NCI-H69 (cell line): ENCODE data around the gene RETREG3.
A peak's percentile ranks its signal among the peaks of the same experiment; 100 is the strongest.

ENCODE experiments used
- DNase-seq: peaks from one replicate; lab custom pipeline; 2025; lab: John Stamatoyannopoulos, UW

Gene RETREG3

DNA sequence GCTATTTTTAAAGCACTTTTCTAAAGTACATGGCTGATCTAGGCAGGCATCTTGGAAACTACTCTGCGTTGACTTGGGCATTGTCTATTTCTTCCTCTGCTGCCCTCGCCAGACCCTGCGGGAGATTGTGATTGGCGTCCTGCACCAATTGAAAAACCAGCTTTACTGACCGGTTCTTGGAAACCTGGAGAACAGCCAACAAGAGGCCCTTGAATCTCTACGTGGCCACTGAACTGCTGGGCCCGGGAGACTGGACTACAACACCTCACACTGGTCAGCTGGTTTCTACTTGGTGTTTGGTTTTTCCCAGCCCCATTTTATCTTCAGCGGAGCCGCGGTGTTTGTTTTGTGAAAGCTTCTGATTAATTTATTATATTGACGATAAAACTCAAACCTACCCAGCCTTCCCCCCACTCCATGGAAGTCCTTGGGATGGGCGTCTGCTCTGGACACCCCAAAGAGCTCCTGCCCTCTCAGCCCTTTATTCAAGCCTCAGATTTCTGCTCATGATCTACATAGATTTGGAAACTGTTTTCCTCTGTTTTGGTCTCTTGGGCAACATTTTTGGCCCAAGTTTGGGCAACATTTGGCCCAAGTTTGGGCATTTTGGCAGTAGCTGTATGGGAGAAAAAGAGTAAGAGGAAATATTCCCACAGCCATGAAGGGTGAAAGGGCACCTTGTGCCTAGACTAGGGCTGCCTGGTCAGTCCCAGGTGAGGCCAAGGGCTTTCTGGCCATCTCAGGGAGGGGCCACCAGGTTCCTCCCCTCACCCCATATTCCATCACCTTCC is 37.5 kb downstream of the RETREG3 start:
- no peak for DNase-seq

- no peak for DNase-seq
Measured at GRCh38 chr17:42568341-42569111, 40.6 kb downstream of the RETREG3 start.

DNA sequence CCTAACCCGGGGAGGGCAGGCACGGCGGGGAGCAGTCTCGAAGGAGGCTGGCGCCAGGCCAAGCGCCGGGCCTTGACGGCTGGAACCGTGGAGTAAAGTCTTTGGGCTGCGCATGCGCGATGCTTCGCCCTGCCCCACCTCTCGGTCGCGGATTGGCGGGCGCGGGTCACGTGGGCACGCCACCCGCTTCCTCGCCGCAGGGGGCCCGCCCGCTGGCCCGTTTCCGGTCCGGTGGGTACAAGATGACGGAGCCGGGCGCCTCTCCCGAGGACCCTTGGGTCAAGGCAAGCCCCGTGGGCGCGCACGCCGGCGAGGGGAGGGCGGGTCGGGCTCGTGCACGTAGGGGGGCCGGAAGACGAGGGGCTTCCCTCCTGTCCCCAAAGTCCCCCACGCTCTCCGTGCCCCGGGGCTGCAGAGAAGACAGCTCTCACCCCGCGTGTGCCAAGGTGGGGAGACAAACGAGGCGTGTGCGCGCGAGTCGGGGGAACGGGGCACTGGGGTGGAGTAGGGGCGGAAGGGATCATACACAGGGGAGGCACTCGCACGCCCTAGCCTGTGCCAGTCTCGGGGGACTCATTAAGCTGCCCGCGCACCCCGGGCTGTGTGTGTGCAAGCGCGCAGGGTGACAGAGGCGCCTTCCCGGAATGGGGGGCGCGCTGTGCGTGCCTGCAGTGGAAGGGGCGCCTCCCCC is 42.1 kb downstream of the RETREG3 start, which contains the start of gene MLX:
Gene MLX (plus strand): TSS at position 218 of the 691 bp plus-strand sequence. CDS start 25 bp downstream, at position 243.
- DNase-seq, result peak; percentile 98

DNA sequence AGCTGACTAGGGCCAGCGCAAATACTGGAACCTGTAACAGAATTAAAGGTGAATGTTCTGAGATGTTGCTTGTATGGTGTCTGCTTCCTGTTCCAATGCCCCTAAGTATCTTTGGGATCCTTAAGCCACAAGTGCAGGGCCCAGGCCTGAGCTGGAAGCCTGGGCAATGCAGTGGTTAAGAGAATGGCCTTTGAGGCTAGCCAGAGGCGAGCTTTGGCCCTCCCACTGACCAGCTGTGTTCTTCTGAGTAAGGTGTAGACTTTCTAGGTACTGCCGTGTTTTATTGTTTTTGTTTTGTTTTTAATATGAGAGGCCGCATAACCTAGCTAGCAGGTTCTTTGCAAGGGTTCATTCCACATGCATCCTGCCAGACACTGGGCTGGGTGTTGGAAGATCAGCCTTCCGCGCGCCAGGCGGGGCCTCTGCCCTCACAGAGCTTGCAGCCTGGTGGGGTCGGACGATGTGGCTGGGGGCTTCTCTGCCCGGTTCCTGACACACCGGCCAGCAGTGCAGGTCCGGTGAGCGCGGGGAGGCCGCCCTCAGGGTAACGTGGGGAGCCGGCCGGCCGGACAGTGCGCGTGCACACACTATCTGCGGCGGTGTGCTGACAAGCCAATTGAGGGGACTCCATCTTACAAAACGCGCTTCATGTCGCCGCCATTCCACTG is 42.8 kb downstream of the RETREG3 start:
- DNase-seq, result no peak

GRCh38 chr17:42565523-42566214 is 43.5 kb downstream of the RETREG3 start:
- DNase-seq, result no peak

GRCh38 chr17:42564815-42565522 is 44.2 kb downstream of the RETREG3 start:
- no peak for DNase-seq

- no peak for DNase-seq
Measured at GRCh38 chr17:42563950-42564349, 45.2 kb downstream of the RETREG3 start.

DNA sequence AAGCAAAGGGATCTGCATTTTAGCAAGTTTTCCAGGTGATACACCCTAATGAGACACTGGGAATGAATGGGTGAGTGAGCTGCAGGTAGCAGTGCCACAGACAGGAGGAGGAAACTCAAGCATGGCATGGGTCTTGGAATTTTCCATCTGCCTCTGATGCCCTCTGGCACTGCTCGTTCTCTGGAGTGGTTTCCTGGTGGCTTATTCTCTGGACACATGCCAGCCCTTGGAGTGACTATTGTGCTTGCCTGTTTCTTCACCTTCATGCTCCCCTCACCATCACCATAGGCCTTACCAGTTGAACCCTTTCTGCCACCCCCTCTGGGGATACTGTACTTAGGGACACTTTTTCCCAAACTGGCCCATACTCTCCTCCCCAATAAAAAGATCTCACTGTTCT is 45.6 kb downstream of the RETREG3 start:
- DNase-seq, result peak; percentile 63

DNA sequence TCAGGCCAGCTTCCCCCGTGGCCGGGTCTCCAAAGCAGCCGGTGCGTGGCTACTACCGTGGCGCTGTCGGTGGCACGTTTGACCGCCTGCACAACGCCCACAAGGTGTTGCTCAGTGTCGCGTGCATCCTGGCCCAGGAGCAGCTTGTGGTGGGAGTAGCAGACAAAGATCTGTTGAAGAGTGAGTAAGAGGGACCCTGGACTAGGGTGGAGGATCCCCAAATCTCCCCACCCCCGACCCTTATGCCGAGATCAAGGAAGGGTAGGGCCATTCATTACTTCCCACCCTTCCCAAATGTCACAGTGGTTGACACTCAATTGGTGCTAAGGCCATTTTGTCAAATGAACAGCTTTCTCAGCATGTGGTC is 46.0 kb downstream of the RETREG3 start:
- DNase-seq, result no peak

DNA sequence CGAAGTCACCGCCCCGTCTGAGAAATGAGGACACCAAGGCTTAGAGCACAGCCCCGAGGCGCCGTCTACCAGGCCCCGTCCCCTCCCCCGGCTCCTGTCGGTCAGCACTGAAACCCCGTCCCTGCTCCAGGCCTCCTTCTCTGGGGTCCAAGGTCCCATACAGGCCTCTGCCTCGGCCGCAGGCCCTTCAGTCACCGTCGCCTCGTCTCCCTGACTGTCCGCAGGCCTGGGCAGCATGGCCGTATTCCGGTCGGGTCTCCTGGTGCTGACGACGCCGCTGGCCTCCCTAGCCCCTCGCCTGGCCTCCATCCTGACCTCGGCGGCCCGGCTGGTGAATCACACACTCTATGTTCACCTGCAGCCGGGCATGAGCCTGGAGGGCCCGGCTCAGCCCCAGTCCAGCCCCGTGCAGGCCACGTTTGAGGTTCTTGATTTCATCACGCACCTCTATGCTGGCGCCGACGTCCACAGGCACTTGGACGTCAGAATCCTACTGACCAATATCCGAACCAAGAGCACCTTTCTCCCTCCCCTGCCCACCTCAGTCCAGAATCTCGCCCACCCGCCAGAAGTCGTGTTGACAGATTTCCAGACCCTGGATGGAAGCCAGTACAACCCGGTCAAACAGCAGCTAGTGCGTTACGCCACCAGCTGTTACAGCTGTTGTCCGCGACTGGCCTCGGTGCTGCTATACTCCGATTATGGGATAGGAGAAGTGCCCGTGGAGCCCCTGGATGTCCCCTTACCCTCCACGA is 46.6 kb downstream of the RETREG3 start:
- peak; percentile 47 for DNase-seq

- DNase-seq, result peak; percentile 99
Measured at GRCh38 chr17:42561897-42562387, 47.2 kb downstream of the RETREG3 start, which contains the start of gene COASY. Gene COASY, plus strand, starts transcription at chr17:42562148. Its CDS starts 475 bp downstream, at chr17:42562623.

DNA sequence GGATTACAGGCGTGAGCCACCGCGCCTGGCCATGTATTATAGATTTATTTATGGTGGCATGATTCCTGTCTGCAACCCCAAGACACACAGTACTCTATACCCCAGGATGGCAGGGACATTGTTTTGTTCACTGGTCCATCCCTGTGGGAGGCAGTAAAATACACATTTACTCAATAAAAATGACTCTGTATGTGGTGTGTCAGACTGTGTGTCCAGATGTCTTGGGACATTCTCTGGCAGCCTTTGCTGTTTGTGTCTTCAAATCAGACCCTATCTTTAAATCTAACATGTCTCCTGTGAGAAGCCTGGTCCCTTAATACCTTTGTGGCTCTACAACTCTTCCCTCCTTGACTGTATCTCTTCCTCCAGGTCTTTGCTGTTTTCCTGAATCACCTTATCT is 48.9 kb downstream of the RETREG3 start:
- DNase-seq, result peak; percentile 59

GRCh38 chr17:42559075-42559474 is 50.1 kb downstream of the RETREG3 start:
- peak; percentile 47 for DNase-seq

- peak; percentile 37 for DNase-seq
Measured at GRCh38 chr17:42555961-42556617, 53.1 kb downstream of the RETREG3 start.

DNA sequence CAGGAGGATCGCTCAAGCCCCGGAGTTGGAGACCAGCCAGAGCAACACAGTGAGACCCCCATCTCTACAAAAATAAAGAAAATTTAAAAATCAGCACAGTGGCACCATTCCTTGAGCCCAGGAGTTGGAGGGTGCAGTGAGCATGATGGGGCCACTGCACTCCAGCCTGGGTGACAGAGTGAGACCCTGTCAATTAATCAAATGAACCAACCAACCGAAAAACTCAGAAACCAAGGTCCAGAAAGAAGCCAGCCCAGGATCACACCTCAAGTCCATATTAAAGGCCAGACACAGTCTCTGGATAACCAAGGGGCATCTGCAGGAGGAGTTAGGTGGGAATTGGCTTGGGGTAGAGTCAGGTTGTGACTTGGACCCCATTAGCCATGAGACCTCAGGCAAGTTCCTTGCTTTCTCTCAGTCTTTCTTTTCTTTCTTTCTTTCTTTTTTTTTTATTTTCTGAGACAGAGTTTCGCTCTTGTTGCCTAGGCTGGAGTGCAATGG is 54.0 kb downstream of the RETREG3 start:
- DNase-seq, result peak; percentile 45

DNA sequence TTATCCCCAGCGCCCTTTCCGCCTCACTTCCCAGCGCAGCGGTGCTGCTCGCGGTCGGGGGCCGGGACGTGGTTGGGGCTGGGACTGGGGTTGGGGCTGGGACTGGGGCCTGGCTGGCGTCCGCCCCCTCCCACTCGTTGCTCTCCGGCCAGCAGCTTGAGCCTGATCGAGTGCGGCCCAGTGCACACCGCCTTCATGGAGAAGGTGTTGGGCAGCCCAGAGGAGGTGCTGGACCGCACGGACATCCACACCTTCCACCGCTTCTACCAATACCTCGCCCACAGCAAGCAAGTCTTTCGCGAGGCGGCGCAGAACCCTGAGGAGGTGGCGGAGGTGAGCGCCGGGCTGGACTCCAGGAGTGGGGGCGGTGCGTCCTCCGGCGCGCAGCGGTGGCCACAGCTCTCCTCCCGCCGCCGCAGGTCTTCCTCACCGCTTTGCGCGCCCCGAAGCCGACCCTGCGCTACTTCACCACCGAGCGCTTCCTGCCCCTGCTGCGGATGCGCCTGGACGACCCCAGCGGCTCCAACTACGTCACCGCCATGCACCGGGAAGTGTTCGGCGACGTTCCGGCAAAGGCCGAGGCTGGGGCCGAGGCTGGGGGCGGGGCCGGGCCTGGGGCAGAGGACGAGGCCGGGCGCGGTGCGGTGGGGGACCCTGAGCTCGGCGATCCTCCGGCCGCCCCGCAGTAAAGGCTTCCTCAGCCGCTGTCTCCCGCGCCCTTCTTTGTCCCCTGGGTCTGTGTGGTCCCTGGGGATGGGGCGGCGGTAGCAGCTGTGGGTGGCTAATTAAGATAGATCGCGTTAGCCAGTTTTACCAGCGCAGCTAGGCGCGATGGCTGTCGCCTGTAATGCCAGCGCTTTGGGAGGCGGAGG is 54.7 kb downstream of the RETREG3 start:
- DNase-seq, result peak; percentile 93

- peak; percentile 41 for DNase-seq
Measured at GRCh38 chr17:42553866-42554249, 55.3 kb downstream of the RETREG3 start.
